ENCODE data around the gene FANCD2OS.

DNA sequence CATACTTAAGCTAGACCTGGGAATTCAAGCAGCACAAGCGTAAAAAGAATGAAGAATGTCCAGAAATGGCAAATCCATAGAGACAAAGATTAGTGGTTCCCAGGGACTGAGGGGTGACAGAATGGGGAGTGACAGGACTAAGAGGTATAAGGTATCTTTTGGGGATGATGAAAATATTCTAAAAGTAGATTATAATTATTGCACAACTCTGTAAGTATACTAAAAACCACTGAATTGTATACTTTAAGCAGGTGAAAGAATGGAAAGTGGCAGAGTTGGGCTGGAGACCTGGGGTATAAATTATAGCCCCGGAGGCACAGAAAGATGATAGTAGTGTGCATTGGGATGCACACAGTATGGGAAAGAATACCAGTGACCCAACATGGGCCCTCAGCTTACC lies 13.0 kb upstream of the FANCD2OS start:
- TF ChIP-seq, protein P1, sequence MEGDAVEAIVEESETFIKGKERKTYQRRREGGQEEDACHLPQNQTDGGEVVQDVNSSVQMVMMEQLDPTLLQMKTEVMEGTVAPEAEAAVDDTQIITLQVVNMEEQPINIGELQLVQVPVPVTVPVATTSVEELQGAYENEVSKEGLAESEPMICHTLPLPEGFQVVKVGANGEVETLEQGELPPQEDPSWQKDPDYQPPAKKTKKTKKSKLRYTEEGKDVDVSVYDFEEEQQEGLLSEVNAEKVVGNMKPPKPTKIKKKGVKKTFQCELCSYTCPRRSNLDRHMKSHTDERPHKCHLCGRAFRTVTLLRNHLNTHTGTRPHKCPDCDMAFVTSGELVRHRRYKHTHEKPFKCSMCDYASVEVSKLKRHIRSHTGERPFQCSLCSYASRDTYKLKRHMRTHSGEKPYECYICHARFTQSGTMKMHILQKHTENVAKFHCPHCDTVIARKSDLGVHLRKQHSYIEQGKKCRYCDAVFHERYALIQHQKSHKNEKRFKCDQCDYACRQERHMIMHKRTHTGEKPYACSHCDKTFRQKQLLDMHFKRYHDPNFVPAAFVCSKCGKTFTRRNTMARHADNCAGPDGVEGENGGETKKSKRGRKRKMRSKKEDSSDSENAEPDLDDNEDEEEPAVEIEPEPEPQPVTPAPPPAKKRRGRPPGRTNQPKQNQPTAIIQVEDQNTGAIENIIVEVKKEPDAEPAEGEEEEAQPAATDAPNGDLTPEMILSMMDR (conservative IDR thresholded peaks at IDR 0.05; ENCODE audit: low read length) = no peak
- no peak for TF ChIP-seq EZH2phosphoT487 (IDR thresholded peaks at IDR 0.05; ENCODE audit: borderline replicate concordance)
